IPS DF 6.9 (cell line): Measurements from ENCODE around the gene SLC24A3.

Source experiments
- DNase-seq: peaks from one replicate; pipeline ENCODE4 v3.0.0-alpha.2; 2013; ENCODE audit warnings: low read depth, low spot score
- H3K27ac ChIP-seq: one replicate; pipeline ENCODE4 v1.5.1; 2013; ENCODE audit warnings: low read length, control low read depth
- H3K27me3 ChIP-seq: 2 replicates; pipeline ENCODE4 v1.6.1; 2013; ENCODE audit warnings: mild to moderate bottlenecking, low read length; ENCODE audit not compliant: control insufficient read depth, insufficient read depth
- H3K36me3 ChIP-seq: 2 replicates; pipeline ENCODE4 v1.6.1; 2013; ENCODE audit warnings: low read length; ENCODE audit not compliant: control insufficient read depth, insufficient read depth
- H3K4me1 ChIP-seq: 2 replicates; pipeline ENCODE4 v1.6.1; 2013; ENCODE audit warnings: low read length; ENCODE audit not compliant: control insufficient read depth, insufficient read depth
- H3K4me3 ChIP-seq: 2 replicates; pipeline ENCODE4 v1.5.1; 2013; ENCODE audit warnings: mild to moderate bottlenecking, low read length
- H3K9me3 ChIP-seq: 2 replicates; pipeline ENCODE4 v1.6.1; 2013; ENCODE audit warnings: low read length, inconsistent platforms; ENCODE audit not compliant: control insufficient read depth, insufficient read depth
- WGBS: extraction: QIAGEN DNeasy Blood & Tissue Kit; methylation state at CpG from one replicate; pipeline ENCODE4 v1.1.7; 2013; ENCODE audit warnings: mixed read lengths, missing lambda C conversion rate; ENCODE audit not compliant: insufficient read length, insufficient coverage; 5-methylcytosine and 5-hydroxymethylcytosine counted together

The SLC24A3 gene

GRCh38 chr20:19771031-19771430 is 558.6 kb downstream of the SLC24A3 start:
- no peaks in the 10 kb centered on the region for H3K27me3 ChIP-seq

More at GRCh38 chr20:19771031-19771430, 558.6 kb downstream of the SLC24A3 start:
- no CpG with 5 or more reads among the region's 2 CpGs for WGBS
- Histone ChIP-seq H3K9me3 (no peaks in the 10 kb centered on the region), H3K4me1 (peaks cover 3% of the 10 kb centered on the region), H3K36me3 (no peaks in the 10 kb centered on the region), H3K27ac (no peak overlapping the region), H3K4me3 (no peak overlapping the region)
- DNase-seq, result no peak
